Testis (tissue), 3 donors: Measurements from ENCODE around the gene TGFBR3. TPM values are rescaled to one million over a fixed set of nuclear protein-coding genes. Genes with fewer than 3 reads are reported as not detected.

Experiments
- DNase-seq: peaks from one replicate; pipeline ENCODE4 v3.0.0-alpha.2; 2019
- H3K27ac ChIP-seq, 2 donors: fragments of 200-600 bp; sonication (generic); one replicate each; pipeline ENCODE4 v1.5.1; 2019
- H3K27me3 ChIP-seq: fragments of 200-600 bp; sonication (generic); one replicate; pipeline ENCODE4 v1.5.1; 2019
- H3K36me3 ChIP-seq: fragments of 200-600 bp; sonication (generic); one replicate; pipeline ENCODE4 v1.5.1; 2017; ENCODE audit warnings: low read depth; ENCODE audit errors: missing control alignments
- H3K4me1 ChIP-seq: fragments of 200-600 bp; sonication (generic); one replicate; pipeline ENCODE4 v1.5.1; 2019
- H3K4me3 ChIP-seq, 2 donors: fragments of 200-600 bp; sonication (generic); one replicate each; pipeline ENCODE4 v1.5.1; 2017 to 2019
- H3K9me3 ChIP-seq: fragments of 200-600 bp; sonication (generic); one replicate; pipeline ENCODE4 v1.5.1; 2017
- CTCF ChIP-seq, 3 experiments: fragments of 450-650 bp in 2 of 3; fragments of 200-600 bp in 1 of 3; sonication (generic) in 1 of 3; IDR thresholded peaks; one replicate each; pipeline ENCODE4 v1.5.1; 2016 to 2019; ENCODE audit warnings: antibody characterized with exemption in 3 of 3, mild to moderate bottlenecking in 2 of 3, moderate library complexity in 1 of 3
- POLR2A ChIP-seq: fragments of 450-650 bp; IDR thresholded peaks from one replicate; pipeline ENCODE4 v1.6.1; 2017; ENCODE audit warnings: antibody characterized with exemption, mild to moderate bottlenecking, moderate library complexity
- WGBS, 2 donors: methylation state at CpG; one replicate each; pipeline ENCODE4 v1.1.5; 2018; 5-methylcytosine and 5-hydroxymethylcytosine counted together
- intact Hi-C: fragments of 100-400 bp; cut with DNase I; formaldehyde crosslinking; loops from one replicate; pipeline ENCODE4 v1.15.1; 2023; ENCODE audit warnings: low total_unique reads
- polyA plus RNA-seq: library from polyadenylated mRNA; stranded (reverse); fragments of 350-450 nt; fragmentation: Illumina TruSeq; extraction: RNeasy Lipid Tissue Mini Kit (QIAGEN cat#74804); gene quantifications from one replicate; pipeline ENCODE4 v1.2.3, GENCODE V29; 2014; ENCODE audit warnings: low read depth, low replicate concordance; ENCODE audit not compliant: insufficient read depth
- total RNA-seq, 2 donors: library from RNA; depleted of rRNA; stranded (reverse); fragments of >200 nt; gene quantifications; one replicate each; pipeline ENCODE4 v1.2.3, GENCODE V29; 2016

The TGFBR3 gene
- total and polyA plus RNA-seq, 3 donors from 2014 or later, result 24.0 to 37.2 (median 34.7) TPM

GRCh38 chr1:91826248-91826647 lies 59.7 kb downstream of the TGFBR3 start:
- 94 to 97% methylated on average over 6 of the region's 6 CpGs for WGBS, 2 donors
- intact Hi-C loops, result no loop called here
- H3K27ac ChIP-seq, result no peak overlapping the region

GRCh38 chr1:91821126-91821868 lies 64.7 kb downstream of the TGFBR3 start:
- H3K27me3 ChIP-seq, result no peaks in the 10 kb centered on the region
- intact Hi-C loops, result no loop called here

More at GRCh38 chr1:91826248-91826647, 59.7 kb downstream of the TGFBR3 start:
- H3K27me3 ChIP-seq, result no peaks in the 10 kb centered on the region
- H3K36me3 ChIP-seq, result no peaks in the 10 kb centered on the region
- TF ChIP-seq POLR2A (no peak), CTCF (IDR thresholded peaks at IDR 0.05) (no peak)
- no peak for DNase-seq
- H3K4me1 ChIP-seq, result peaks cover 11% of the 10 kb centered on the region
- no peaks in the 10 kb centered on the region for H3K9me3 ChIP-seq
- no peak overlapping the region for H3K4me3 ChIP-seq

GRCh38 chr1:91819038-91819788 lies 66.7 kb downstream of the TGFBR3 start:
- intact Hi-C loops, result no loop called here
- 54 to 57% methylated on average over 11 of the region's 11 CpGs for WGBS, 2 donors
- DNase-seq, result no peak
- Histone ChIP-seq H3K4me1 (peaks cover 37% of the 10 kb centered on the region), H3K4me3 (no peak overlapping the region), H3K27ac (peak overlapping the region; percentile 26 to 73), H3K9me3 (no peaks in the 10 kb centered on the region), H3K36me3 (no peaks in the 10 kb centered on the region), H3K27me3 (no peaks in the 10 kb centered on the region)
- TF ChIP-seq POLR2A, result no peak
- no peak for TF ChIP-seq CTCF (IDR thresholded peaks at IDR 0.05)

More at GRCh38 chr1:91821126-91821868, 64.7 kb downstream of the TGFBR3 start:
- Histone ChIP-seq H3K4me1 (peaks cover 34% of the 10 kb centered on the region), H3K4me3 (no peak overlapping the region), H3K36me3 (no peaks in the 10 kb centered on the region), H3K9me3 (no peaks in the 10 kb centered on the region), H3K27ac (no peak overlapping the region)
- 86 to 91% methylated on average over 6 of the region's 6 CpGs for WGBS, 2 donors
- no peak for TF ChIP-seq POLR2A
- no peak for TF ChIP-seq CTCF (IDR thresholded peaks at IDR 0.05)
- no peak for DNase-seq

- intact Hi-C loops, result no loop called here
- Histone ChIP-seq H3K4me1 (peaks cover 37% of the 10 kb centered on the region), H3K9me3 (no peaks in the 10 kb centered on the region), H3K36me3 (no peaks in the 10 kb centered on the region), H3K4me3 (no peak overlapping the region), H3K27me3 (no peaks in the 10 kb centered on the region), H3K27ac (peak overlapping the region; percentile 26 to 73)
- DNase-seq, result no peak
- WGBS, 2 donors, result 31 to 33% methylated on average over 1 of the region's 1 CpG
- TF ChIP-seq POLR2A, result no peak
- TF ChIP-seq CTCF (IDR thresholded peaks at IDR 0.05), result no peak
Measured at GRCh38 chr1:91818713-91818975, 67.3 kb downstream of the TGFBR3 start.
